IPS DF 4.7 (cell line): ENCODE data around the gene CCDC88C.
"Not testable (repeated sequence)": the region's sequence is repeated elsewhere in the genome, so short reads cannot be mapped to it uniquely, and the experiment has no call there.

Experiments used
- DNase-seq: peaks from one replicate; pipeline ENCODE4 v3.0.0-alpha.2; 2013; ENCODE audit warnings: low spot score; ENCODE audit errors: extremely low read depth

CCDC88C gene

DNA sequence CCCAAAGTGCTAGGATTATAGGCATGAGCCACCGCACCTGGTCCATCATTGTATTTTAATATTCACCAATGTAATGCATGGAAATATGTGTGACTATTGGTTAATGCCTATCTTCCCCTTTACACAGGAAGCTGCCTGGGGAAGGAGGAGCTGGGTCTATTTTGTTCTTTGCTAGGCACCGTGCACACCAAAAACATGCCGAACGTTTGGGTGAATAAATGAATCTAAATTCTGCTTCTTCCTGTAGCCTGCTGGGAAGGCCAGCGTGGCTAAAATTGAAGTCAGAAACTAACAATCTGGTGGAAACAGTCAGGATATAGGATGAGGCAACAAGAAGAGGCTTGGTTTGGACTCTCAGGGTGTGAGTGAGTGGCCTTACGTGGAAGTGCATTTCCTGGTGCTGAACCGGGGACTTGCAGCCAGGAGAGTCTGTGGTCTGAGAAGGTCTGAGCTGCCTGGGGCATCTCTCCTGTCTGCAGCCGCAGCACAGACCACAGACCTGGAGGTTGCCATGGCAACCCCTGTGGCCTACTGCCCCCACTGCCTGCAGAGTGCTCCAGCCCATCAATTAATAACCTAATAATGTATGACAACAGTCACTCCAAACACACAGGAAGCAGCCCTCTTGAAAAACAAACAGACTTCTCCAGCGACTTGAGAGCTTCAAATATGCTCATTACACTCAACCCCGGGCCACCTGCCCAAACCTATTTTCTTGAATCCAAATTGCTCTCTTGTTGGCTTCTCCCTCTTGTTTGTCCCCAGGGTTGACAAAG, 167.6 kb downstream of the CCDC88C start:
- DNase-seq = no peak

DNA sequence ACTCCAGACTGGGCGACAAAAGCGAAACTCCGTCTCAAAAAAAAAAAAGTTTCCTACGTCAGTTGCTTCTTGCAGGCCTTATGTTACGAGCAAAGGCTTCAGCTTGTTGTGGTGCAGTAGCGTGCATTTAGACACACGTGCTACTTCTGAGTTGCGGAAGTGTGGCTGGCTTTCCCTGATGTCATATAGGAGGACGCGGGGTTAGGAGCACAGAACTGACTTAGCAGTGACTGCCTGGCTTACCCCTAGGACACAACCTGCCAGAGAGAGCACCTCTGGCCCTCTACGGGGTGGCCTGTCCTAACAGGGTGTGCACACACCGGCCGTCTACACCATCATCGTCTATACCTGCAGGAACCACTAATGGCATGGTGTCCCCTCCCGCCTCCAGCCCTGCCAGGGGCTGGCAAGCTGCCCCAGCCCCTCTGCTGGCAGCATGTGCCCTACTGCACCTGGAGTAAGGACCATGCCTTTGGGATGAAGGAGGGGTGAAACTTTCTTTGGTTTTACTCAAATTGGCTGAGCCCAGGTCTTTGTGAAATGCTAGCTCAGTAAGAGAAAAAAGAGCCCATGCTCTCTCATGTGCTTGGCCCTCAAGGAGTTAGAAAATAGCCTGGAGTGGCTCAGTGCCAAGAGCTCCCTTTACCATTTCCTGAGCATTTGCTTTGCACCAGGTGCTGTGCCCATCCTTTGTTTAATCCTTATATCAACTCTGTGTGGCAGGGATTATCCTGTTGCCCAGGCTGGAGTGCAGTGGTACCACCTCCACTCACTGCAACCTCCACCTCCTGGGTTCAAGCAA, 171.4 kb downstream of the CCDC88C start:
- DNase-seq = no peak

DNA sequence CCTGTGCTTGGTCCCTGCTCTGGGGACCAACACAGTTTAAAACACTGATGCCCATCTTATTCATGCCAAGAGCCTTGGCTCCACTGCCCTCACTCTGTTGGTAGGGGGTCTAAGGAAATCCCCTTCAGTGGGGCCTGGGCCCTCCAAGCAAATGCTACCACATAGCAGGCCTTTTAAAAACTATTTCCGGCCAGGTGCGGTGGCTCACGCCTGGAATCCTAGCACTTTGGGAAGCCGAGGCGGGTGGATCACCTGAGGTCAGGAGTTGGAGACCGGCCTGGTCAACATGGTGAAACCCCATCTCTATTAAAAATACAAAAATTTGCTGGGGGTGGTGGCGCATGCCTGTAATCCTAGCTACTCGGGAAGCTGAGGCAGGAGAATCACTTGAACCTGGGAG, 172.0 kb downstream of the CCDC88C start:
- DNase-seq = not testable (repeated sequence)

DNA sequence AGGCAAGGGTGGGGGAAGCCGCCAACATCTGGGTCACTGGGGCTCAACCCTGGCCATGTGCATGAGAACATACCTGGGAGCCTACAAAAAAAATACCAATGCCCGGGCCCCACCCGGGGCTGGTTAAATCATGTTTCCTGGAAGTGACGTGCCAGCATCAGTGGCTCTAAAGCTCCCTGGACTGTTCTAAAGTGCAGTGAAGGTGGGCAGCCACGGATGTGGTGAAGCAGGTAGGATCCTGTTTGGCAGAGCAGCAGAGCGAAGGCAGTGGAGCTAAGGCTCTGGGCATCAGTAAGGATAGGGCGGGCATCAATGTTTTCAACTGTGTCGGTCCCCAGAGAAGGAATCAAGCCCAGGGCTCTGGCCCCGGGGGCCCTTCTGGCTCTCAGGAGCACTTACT, 172.6 kb downstream of the CCDC88C start:
- no peak for DNase-seq

DNA sequence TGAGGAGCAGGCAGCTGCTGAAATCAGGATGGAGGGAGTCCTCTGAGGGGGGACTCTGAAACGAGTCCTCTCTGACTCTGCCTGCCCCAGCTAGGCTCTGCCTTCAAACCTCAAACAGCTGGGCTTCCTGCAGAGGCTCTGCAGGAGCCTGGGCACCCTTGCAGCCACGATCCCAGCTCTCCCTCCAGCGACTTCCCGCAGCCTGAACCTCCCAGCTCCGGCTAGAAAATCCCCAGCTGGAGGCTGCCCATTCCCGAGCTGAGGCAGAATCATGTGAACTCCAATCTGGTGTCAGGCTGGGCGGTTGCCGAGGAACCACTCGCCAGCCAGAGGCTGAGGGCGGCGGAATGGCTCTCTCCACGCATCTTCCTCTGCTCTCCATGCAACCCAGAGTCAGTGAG, 173.1 kb downstream of the CCDC88C start, which contains the start of gene GPR68:
TSS of gene GPR68 (minus strand) at position 204 of the 401 bp plus-strand sequence. CDS start 9,654 bp downstream, outside the sequence.
- no peak for DNase-seq

DNA sequence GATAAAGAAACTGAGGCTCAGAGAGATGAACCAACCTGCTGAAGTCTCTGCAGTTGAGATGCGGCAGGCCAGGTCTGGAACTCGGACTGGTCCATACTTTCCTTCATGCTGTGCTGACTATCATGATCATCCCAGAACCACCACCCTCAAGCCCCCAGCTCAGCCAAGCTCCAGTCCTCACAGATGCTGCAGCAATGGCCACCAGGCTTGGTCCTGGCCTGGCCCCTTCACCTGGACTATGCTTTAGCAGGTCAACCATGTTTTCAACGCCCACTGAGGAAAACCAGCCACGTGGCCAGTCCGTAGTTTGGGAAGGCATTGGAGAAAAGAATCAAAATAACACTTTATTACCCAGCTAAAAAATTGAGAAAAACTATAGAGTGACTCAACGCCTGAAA, 174.5 kb downstream of the CCDC88C start:
- DNase-seq = no peak

DNA sequence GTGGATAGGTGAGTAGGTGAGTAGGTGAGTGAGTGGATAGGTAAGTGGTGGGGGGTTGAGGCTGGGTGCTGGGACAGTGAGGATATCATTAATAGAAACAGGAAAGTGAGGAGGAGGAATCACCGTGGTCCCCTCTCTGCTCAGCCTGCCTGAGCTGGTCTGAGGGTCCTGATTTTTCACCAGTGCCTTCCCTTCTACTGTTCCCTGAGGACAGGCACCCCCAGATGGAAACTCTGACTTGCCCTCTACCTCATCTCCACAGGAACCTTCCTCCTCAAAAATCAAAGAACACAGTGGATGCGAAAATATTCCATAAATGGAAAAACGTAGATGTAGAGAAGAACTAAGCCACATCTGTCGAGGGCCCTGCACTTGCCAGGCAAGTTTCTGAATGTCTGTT, 175.0 kb downstream of the CCDC88C start:
- no peak for DNase-seq

DNA sequence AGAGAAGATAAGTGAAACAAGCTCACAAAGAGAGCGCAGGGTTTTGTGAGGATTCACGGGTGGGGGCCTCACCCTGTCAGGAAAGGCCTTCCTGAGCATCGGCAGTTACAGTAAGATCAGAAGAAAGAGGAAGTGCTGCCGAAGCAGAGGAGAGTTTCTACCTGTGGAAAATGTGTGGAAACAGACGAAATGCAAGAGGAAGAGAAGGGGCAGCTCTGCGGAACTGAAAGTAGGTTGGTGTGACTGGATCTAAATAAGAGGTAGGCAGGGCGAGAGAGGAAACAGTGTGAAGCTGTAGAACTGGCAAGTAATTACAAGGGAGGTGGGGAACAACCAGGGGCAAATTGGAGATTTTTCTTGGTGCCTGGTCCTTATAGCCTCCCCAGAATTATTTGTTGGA, 175.8 kb downstream of the CCDC88C start:
- no peak for DNase-seq

DNA sequence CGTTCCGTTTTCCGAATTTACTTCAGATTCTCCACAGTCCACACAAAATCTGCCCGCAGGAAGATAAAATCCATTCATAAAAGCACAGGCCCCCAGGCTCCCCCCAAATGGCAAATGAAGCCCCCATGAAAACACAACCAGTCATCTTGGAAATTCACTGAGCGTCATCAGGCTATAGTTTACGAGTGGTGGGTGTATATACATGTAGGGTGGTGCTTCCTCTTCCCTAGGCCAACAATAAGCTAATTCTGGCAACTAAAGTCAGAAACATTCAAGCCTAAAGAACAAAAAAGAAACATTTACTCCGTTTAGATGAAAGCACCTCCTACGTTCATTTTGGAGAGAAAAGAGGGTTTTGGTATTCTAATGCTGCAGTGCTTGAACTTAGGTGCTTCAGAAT, 179.0 kb downstream of the CCDC88C start:
- DNase-seq = no peak

DNA sequence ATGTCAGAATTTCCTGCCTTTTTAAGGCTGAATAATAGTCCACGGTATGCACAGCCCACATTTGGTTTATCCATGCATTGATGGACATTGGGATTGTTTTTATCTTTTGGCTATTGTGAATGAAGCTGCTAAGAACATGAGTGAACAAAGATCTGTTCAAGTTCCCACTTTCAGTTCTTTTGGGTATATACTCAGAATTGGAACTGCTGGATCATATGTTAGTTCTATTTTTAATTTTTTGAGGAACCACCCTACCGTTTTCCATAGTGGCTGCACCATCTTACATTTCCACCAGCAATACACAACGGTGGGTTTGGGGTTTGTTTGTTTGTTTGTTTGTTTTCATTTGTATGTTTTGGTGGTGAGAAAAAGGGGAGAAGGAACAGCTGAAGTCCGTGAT, 179.5 kb downstream of the CCDC88C start:
- no peak for DNase-seq

DNA sequence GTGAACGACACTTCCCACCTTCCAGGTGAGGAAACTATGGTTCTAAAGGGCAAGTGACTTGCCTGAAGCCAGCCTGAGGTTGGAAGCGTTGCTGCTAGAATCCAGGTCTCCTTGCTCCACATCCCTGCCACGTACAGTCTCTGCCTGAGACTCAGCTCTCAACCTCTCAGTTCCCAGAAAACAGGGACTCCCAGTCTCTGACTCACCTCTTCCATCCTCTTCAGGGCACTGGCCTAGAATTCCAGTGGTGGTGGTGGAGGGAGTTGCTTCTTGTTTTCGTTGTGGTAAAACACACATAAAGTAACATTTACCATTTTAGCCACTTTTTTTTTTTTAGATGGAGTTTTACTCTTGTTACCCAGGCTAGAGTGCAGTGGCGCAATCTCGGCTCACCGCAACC, 180.4 kb downstream of the CCDC88C start:
- no peak for DNase-seq

DNA sequence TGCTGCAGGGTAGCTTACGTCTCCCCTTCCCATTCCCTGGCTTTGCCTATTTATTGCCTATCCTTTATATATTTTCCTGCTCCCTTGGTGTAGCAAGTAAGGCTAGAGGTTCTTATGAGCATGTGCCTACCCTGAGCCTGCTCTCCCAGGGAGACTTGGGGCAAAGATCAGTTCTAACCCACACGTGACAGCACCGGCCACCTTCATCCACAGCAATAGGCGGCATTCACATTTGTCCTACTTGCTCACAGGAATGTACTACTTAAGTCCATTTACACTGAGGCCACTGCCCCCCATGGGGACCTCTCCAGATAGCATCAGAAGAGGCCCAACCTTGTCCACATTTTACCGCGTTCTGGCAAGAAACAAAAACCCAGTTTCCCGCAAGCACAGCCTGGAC, 181.8 kb downstream of the CCDC88C start:
- DNase-seq = no peak

DNA sequence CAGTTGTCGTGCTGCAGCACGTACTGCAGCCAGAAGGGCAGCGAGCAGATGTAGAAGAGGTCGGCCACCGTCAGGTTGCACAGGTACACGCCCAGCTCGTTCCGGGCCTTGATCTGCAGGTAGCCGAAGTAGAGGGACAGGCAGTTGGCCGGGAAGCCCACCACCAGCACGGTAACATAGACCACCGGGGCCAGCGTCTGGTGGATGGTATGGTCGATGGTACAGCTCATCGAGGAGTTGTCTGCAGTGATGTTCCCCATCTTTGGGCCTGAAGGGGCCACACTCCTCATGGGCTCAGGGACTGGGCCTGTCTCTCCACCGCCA, 182.9 kb downstream of the CCDC88C start:
- no peak for DNase-seq

DNA sequence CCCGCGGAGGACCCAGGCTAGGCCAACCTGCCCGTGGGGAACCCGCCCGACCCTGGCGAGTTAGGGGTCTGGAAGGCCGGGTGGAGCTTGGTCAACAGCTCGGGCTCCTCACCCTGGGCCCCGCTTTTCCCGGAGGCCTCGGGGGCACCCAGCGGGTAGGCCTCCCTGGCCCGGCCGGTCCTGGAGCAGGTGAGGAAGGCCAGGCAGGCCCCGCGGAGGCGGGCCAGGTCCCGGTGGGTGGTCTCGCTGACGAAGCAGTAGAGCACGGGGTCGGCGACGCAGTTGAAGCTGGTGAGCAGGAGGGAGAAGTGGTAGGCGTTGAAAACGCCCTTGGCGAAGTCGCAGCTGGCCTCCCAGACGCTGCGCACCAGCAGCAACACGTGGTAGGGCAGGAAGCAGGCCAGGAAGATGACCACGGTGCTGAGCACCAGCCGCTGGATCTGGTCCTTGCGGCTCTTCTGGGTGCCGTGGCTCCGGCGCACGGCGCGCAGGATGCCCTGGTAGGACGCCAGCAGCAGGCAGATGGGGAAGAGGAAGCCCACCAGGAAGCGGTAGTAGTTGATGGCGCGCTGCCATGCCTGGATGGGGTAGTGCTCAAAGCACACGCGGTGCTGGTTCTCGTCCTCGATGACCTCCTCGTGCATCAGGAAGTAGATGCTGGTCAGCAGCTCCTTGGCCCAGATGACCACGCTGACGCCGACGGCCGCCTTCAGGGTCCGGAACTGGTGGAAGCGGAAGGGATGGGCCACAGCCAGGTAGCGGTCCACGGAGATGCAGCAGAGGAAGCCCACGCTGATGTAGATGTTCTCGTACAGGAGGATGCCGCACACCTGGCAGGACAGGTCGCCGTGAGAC, 183.5 kb downstream of the CCDC88C start:
- no peak for DNase-seq

DNA sequence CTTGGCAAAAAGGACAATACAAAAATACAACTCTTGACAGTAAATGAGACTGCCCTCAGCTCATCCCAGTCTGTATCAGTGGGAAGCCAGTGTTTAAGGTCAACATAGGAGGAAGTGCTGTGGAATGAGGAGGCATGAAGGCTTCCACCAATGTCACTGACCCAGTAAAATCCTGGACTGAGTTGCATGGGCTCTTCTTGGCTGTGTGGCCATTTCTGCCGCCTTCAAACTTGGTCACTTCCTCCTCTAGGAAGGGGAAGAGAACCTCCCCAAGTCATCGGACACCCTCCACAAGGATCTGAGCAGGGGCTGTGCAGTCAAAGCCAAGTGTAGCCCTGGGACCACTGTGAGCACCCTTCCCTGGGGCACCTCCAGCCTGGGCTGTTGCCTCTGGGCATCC, 185.0 kb downstream of the CCDC88C start:
- DNase-seq = no peak

DNA sequence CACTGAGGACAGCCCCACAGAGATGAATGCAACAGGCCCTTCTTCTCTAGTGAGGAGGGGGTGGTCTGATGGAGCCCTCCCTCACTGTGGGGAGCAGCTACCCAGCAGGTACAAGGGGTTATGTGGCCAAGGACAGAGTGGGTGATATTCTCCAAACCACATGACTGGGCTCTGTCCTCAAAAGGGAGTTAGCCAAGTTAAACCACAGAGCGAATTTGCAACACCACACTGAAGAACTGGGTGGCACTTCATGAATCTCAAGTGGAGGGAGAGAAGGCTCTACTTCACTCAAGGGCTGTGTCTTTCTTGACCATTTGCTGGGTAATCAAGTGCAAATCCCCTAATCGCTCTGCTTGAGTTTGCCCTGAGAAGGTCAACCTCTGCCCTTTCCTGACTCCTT, 185.6 kb downstream of the CCDC88C start:
- no peak for DNase-seq

DNA sequence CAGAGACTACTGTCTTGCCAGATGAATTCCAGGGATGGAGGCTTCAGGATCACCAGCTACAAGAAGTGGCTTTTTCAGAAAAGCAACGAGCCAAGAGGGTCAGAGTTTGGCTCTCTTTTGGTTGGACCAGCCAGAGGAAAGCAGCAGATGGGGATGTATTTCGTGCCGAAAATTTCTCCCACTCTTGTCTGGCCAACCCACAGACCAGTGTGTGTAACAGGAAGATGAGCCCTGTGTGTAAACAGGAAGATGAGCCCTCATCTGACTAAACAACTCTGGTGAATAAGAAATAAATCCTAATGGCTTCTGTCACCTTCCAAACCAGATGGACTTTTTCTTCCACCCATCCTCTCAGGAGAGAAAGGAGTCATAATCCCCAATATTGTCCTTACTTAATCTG, 186.2 kb downstream of the CCDC88C start:
- no peak for DNase-seq

DNA sequence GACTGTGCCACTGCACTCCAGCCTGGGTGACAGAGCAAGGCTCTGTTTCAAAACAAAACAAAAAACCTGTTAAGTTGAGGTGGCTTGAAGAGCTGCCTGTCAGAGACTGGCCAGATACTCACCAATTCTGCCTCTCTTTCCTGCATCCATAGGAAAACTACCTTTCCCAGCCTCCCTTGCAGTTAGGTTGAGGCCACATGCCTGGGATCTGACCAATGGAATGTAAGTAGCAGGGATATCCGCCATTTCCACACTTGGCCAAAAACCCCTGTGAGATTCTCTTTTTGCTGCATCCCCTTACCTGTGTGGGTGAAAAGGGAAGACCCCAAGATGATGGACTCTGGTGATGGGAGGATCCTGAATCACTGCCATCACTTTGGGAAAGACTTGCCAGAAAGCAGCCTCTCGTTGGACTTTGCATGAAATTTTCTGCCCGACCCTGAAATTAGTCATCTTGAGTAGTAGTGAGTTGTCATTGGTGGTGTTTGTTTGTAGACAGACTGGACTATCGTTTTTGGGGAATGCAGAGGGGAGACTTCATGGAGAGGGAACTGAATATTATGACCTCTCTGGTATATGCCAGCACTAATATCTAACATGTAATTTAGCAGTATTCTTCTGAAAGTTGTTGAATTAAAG, 187.1 kb downstream of the CCDC88C start:
- no peak for DNase-seq

DNA sequence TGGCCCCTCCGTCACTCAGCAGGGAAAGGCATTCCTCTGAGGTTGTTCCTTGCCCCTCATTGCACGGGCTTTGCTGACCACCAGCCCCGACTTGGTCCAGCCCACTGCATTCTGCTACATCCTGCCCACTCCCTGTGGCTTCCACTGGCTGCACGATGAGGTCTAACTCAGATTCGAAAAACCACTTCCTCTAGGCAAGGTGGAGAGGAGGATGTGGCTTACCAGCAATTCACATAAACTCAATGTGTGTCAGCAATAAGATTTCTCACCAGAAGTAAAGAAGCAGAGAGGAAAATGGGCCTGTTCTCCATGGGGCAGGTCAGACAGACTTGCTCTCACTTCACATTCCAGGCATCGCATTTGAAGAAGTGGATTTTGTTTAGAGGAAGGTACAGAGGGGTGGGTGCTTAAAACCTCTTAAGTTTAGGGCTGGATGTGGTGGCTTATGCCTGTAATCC, 187.8 kb downstream of the CCDC88C start:
- no peak for DNase-seq

DNA sequence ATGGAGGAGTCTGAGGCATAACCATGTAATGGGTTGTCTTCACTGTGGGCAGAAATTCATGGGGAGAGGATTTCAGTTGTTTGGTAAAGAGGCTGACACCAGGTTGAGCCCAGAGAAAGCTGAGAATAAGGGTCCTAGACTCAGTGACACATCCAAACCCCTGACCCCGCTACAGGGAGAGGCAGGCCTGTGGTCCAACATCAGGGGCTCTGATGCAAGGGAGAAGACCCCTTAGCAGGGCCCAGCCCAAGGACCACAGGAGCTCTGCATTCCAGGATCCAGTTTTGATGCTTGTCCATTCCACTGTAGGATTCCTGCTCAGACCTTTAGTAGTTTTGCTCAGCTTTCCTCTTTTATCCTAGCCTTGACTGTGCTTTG, 188.6 kb downstream of the CCDC88C start:
- no peak for DNase-seq
